ENCODE data around the gene SLC27A2.
"Not testable (repeated sequence)": the region's sequence is repeated elsewhere in the genome, so short reads cannot be mapped to it uniquely, and the experiment has no call there.

DNA sequence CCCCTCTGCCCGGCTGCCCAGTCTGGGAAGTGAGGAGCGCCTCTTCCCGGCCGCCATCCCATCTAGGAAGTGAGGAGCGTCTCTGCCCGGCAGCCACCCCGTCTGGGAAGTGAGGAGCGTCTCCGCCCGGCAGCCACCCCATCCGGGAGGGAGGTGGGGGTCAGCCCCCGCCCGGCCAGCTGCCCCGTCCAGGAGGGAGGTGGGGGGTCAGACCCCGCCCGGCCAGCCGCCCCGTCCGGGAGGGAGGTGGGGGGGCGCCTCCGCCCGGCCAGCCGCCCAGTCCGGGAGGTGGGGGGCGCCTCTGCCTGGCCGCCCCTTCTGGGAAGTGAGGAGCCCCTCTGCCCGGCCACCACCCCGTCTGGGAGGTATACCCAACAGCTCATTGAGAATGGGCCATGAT, 23.8 kb upstream of the SLC27A2 start:
- TF ChIP-seq, protein P1, sequence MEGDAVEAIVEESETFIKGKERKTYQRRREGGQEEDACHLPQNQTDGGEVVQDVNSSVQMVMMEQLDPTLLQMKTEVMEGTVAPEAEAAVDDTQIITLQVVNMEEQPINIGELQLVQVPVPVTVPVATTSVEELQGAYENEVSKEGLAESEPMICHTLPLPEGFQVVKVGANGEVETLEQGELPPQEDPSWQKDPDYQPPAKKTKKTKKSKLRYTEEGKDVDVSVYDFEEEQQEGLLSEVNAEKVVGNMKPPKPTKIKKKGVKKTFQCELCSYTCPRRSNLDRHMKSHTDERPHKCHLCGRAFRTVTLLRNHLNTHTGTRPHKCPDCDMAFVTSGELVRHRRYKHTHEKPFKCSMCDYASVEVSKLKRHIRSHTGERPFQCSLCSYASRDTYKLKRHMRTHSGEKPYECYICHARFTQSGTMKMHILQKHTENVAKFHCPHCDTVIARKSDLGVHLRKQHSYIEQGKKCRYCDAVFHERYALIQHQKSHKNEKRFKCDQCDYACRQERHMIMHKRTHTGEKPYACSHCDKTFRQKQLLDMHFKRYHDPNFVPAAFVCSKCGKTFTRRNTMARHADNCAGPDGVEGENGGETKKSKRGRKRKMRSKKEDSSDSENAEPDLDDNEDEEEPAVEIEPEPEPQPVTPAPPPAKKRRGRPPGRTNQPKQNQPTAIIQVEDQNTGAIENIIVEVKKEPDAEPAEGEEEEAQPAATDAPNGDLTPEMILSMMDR (conservative IDR thresholded peaks at IDR 0.05; ENCODE audit: low read depth, low read length), result not testable (repeated sequence)
- TF ChIP-seq EZH2 (IDR thresholded peaks at IDR 0.05; ENCODE audit: borderline replicate concordance, low read depth, low read length, poor library complexity, severe bottlenecking), result not testable (repeated sequence)
